GM12872 (cell line): ENCODE results near the gene CLEC16A.

Experiments
- TF ChIP-seq, protein P1 (sequence below): IDR thresholded peaks from 3 replicates; pipeline ENCODE4 v1.5.1; 2011; ENCODE audit warnings: low read depth, mild to moderate bottlenecking, low read length, moderate library complexity; ENCODE audit not compliant: insufficient read depth

CLEC16A gene

DNA sequence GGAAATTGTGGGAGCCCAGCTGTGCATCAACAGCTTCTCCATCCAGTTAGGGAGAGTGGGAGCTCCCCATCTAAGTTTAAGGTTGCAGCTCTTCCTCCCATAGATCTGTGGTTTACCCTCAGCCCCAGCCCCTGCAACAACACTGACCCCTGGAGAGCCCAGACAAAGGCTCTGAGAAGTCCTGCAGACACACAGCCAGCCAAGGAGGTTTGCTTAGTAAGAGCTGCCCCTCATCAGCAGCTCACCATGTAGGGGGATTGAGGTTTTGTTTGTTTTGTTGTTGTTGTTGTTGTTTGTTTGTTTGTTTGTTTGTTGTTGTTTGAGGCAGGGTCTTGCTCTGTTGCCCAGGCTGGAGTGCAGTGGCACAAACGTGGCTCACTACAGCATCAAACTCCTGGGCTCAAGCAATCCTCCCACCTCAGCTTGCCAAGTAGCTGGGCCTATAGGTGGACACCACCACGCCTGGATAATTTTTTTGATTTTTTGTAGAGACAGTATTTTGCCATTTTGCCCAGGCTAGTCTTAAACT, 138.6 kb downstream of the CLEC16A start:
- TF ChIP-seq, protein P1, sequence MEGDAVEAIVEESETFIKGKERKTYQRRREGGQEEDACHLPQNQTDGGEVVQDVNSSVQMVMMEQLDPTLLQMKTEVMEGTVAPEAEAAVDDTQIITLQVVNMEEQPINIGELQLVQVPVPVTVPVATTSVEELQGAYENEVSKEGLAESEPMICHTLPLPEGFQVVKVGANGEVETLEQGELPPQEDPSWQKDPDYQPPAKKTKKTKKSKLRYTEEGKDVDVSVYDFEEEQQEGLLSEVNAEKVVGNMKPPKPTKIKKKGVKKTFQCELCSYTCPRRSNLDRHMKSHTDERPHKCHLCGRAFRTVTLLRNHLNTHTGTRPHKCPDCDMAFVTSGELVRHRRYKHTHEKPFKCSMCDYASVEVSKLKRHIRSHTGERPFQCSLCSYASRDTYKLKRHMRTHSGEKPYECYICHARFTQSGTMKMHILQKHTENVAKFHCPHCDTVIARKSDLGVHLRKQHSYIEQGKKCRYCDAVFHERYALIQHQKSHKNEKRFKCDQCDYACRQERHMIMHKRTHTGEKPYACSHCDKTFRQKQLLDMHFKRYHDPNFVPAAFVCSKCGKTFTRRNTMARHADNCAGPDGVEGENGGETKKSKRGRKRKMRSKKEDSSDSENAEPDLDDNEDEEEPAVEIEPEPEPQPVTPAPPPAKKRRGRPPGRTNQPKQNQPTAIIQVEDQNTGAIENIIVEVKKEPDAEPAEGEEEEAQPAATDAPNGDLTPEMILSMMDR, result no peak

DNA sequence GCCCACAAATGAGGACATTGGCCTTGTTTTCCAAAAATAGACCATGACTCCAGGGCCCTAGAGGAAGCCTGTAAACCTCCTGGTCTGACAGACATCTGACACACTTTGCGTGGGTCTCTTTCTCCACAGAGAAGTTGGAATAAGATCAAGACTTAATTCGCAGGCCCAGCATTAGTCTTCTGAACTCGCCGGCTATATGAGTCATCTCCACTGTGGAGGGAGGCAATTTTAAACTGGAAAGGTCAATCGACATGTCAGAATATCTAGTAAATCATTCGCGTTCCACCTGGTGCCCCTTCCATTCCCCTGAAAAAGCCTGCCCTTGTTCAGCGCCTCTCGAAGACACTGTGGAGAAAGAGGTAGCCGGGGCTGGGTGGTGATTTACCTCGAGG, 140.1 kb downstream of the CLEC16A start:
- TF ChIP-seq, protein P1, result no peak

DNA sequence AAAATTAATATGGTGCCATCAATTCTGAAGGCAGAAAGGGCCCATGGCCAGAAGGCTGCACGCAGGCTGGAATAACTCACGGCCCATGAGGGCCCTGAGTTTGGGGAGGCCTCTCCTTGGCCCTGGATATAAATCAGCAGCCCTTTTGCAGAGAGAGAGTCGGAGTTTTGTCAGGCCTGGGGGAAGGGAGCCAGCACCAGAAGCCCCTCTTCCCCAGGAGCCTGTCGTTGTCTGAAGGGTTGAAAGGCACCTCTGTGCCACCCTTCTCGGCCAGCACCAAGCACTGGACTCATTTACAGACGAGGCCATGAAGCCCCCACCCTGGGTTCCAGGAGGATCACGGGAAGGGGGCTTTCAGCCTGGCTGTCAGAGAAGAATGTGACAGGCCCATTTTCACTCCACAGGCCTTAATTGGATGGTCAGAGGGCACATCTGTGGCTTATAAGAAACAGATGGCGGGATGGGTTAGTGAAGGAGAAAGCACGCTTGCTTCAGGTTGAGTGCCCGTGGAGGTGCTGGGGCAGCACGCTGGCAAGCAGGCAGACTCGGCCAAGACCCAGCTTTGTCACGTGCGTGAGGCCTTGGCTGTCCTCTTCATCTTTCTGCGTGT, 140.6 kb downstream of the CLEC16A start:
- TF ChIP-seq, protein P1, result no peak

DNA sequence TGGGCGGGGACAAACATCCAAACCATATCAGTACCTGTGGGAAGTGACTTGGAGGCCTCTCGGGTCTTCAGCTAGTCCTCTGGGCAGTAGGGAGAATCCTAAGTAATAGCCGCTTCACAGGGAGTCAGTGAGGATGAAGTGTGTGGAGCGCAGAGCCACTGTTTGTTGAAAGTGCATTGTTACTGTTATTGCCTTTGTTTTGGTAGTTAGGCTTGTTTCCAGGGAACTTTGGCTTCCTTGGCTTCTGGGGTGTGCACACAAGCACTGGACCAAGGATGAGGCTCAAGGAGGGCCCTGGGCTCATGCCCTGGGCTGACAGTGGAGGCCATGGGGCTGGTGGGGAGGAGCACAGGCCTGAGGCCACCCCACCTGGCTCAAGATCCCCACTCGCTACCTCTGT, 141.6 kb downstream of the CLEC16A start:
- TF ChIP-seq, protein P1, result no peak

DNA sequence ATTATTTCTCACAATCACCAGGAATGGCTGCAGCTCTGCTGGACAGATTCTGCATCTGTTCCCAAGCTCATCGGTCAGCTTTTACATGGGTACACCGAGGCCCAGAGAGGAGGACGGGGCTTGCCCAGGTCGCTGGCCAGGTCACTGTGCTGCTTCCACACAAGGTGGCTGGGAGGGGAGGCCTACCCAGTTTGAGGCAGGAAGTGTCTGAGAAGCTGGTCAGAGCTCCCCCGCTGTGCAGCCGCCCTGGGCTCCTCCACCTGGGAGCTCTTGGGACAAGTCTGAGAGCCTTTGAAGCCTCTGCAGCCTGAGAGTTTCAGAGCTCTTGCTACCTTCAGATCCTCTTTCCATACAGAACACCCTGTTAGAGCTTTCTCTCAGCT, 143.3 kb downstream of the CLEC16A start:
- TF ChIP-seq, protein P1, result no peak

DNA sequence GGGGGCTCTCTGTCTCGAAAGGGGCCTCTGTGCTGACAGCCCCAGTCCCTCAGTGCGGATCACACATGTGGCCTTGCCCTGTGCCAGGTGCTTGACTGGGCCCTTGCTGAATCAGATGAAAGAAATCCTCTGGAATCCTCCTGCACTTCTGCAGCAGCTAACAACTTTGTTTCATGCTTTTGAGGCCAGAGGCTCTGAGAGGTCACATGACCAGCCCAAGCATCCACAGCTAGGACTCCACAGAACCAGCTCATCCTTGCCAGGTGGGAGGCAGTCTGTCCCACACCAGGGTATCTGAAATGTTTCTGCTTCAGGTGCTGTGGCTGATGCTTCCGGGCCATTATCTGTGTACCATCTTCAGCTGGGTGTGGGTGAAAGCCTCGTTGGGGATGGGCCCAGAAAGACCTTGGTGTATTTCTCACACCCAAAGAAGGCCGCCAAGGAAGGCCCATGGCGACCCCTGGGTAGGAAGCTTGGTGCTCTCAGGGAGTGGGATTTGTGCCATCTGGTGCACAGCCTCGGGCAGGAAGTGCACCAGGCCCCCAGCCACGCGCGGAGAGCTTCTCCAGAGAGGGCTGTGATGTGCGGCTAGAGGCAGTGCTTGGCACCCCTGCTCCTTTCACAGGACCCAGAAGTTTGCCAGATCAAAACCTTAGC, 143.8 kb downstream of the CLEC16A start:
- TF ChIP-seq, protein P1, result no peak

DNA sequence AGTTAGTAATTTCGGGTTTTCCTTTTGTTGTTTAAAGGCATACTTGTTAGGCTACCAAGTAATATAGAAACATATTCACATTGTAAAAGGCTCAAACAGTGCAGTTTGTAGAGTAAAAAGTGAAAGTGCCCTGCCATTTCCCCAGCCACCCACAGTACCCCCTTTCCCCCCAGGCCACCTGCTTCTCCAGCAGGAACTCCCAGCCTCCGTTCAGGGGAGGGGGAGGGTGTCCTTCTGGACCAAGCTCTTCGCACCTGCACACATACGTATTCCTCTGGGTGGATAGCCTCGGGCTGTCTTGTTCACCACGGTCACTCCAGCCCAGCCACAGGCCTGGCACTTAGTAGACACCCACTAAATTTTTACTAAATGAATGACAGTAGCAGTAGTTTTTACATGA, 144.5 kb downstream of the CLEC16A start:
- TF ChIP-seq, protein P1, result no peak
